Thymus (tissue), 11 donors: ENCODE results near the gene NR1H4. TPM values are rescaled to one million over a fixed set of nuclear protein-coding genes. Genes with fewer than 3 reads are reported as not detected.
"Not testable (repeated sequence)": the region's sequence is repeated elsewhere in the genome, so short reads cannot be mapped to it uniquely, and the experiment has no call there.

Experiments
- DNase-seq, 9 donors: peaks; one replicate each; pipeline ENCODE4 v3.0.0-alpha.2; 2013; ENCODE audit warnings: low spot score in 9 of 9, low read depth in 6 of 9, missing footprints in 1 of 9
- H3K27ac ChIP-seq, 2 donors: one replicate each; pipeline ENCODE4 v1.5.1; 2013; ENCODE audit warnings: control low read depth in 1 of 2, low read depth in 1 of 2, low read length in 1 of 2, mild to moderate bottlenecking in 1 of 2, moderate library complexity in 1 of 2
- H3K27me3 ChIP-seq, 2 donors: one replicate each; pipeline ENCODE4 v1.5.1; 2013; ENCODE audit warnings: low read length in 1 of 2; ENCODE audit not compliant: control insufficient read depth in 2 of 2, insufficient read depth in 1 of 2
- H3K36me3 ChIP-seq, 2 donors: one replicate each; pipeline ENCODE4 v1.5.1; 2013; ENCODE audit warnings: low read length in 1 of 2, mild to moderate bottlenecking in 1 of 2, moderate library complexity in 1 of 2; ENCODE audit not compliant: control insufficient read depth in 2 of 2, insufficient read depth in 2 of 2
- H3K4me1 ChIP-seq, 2 donors: one replicate each; pipeline ENCODE4 v1.5.1; 2013; ENCODE audit warnings: low read length in 2 of 2; ENCODE audit not compliant: control insufficient read depth in 2 of 2, insufficient read depth in 2 of 2
- H3K4me3 ChIP-seq, 2 donors: one replicate each; pipeline ENCODE4 v1.5.1; 2013; ENCODE audit warnings: low read length in 2 of 2, control low read depth in 1 of 2, mild to moderate bottlenecking in 1 of 2
- H3K9me3 ChIP-seq, 2 donors: one replicate each; pipeline ENCODE4 v1.5.1; 2013; ENCODE audit warnings: low read length in 1 of 2, mild to moderate bottlenecking in 1 of 2; ENCODE audit not compliant: control insufficient read depth in 2 of 2, insufficient read depth in 1 of 2
- WGBS: extraction: QIAGEN DNeasy Blood & Tissue Kit; methylation state at CpG from one replicate; pipeline ENCODE4 v1.1.7; 2013; 5-methylcytosine and 5-hydroxymethylcytosine counted together
- polyA plus RNA-seq: library from polyadenylated mRNA; stranded (reverse); fragments of 200-250 nt; gene quantifications from one replicate; pipeline ENCODE4 v1.2.3, GENCODE V29; 2013
- total RNA-seq: library from RNA; stranded (reverse); fragments of 120-200 nt; gene quantifications from one replicate; pipeline ENCODE4 v1.2.4, GENCODE V29; 2013
- donor health status: healthy.

The NR1H4 gene
- total and polyA plus RNA-seq, 2 donors: 0.05 to 0.23 TPM

GRCh38 chr12:100545092-100545491 lies 71.4 kb downstream of the NR1H4 start:
- Histone ChIP-seq H3K27ac (no peak overlapping the region), H3K36me3 (no peaks in the 10 kb centered on the region), H3K4me3 (no peak overlapping the region), H3K9me3 (no peaks in the 10 kb centered on the region), H3K4me1 (no peaks in the 10 kb centered on the region), H3K27me3 (no peaks in the 10 kb centered on the region)
- 92% methylated on average over 1 of the region's 1 CpG for WGBS
- no peak for DNase-seq

DNA sequence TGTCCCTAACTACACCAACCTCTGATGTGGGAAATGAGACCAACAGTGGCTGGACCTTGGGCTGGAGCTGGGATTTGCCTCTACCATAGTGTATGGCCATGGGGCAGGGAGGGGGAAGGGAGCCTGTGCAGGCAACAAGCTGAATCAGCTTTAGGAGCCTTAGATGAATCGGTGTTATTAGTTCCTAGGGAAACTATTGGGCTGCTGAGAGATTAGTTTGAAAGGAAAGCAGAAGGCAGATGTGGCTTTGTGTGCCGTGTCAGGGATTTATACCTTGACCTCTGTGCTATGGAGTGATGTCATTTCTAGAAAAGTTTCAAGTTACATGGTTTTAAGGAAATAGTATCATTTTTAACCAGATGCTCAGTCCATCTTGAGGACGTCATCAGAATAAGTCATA lies 80.3 kb downstream of the NR1H4 start:
- Histone ChIP-seq H3K36me3 (no peaks in the 10 kb centered on the region), H3K4me3 (no peak overlapping the region), H3K9me3 (no peaks in the 10 kb centered on the region), H3K4me1 (no peaks in the 10 kb centered on the region), H3K27ac (no peak overlapping the region), H3K27me3 (no peaks in the 10 kb centered on the region)
- WGBS: 86% methylated on average over 3 of the region's 3 CpGs
- DNase-seq: no peak

DNA sequence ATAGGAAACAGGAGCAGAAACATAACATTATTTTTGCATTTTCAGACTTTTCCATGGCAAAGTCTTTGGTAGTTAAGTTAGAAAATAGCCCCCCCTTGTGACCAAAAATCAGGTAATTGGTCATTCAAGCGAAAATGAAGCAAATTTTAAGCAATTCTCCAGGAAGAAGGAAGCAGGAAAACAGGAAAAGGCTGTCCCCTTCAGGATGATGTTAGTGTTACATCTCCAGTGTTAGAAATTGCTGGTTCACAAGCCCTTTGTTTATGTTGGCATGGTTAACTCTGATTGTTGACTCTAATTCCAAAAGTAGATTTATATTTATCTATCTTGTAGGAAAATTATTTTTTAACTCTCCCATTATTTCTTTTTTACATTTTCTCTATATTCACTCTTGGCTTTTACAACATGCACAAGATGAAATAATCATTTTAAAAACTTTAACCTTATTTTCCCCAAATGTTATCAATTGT lies 81.0 kb downstream of the NR1H4 start:
- Histone ChIP-seq H3K36me3 (no peaks in the 10 kb centered on the region), H3K4me1 (no peaks in the 10 kb centered on the region), H3K27me3 (no peaks in the 10 kb centered on the region), H3K4me3 (no peak overlapping the region), H3K9me3 (no peaks in the 10 kb centered on the region), H3K27ac (no peak overlapping the region)
- peak in 4 of 9 donors; percentile 11 to 38 (median 16) for DNase-seq
- WGBS: 1% methylated on average over 1 of the region's 1 CpG

- DNase-seq: no peak
- WGBS: 90% methylated on average over 2 of the region's 2 CpGs
- Histone ChIP-seq H3K27ac (no peak overlapping the region), H3K9me3 (no peaks in the 10 kb centered on the region), H3K36me3 (no peaks in the 10 kb centered on the region), H3K4me1 (no peaks in the 10 kb centered on the region), H3K4me3 (no peak overlapping the region), H3K27me3 (no peaks in the 10 kb centered on the region)
Measured at GRCh38 chr12:100555722-100556121, 82.1 kb downstream of the NR1H4 start.

GRCh38 chr12:100557357-100557756 lies 83.7 kb downstream of the NR1H4 start:
- H3K36me3 ChIP-seq: no peaks in the 10 kb centered on the region
- DNase-seq: no peak
- over 99% methylated on average over 2 of the region's 2 CpGs for WGBS
- H3K27ac ChIP-seq: no peak overlapping the region
- no peaks in the 10 kb centered on the region for H3K27me3 ChIP-seq
- no peaks in the 10 kb centered on the region for H3K4me1 ChIP-seq
- H3K9me3 ChIP-seq: no peaks in the 10 kb centered on the region
- no peak overlapping the region for H3K4me3 ChIP-seq

- DNase-seq, H3K27ac ChIP-seq, H3K36me3 ChIP-seq, H3K9me3 ChIP-seq, H3K4me1 ChIP-seq, H3K27me3 ChIP-seq, H3K4me3 ChIP-seq: not testable (repeated sequence)
- WGBS: 98% methylated on average over 21 of the region's 21 CpGs
Measured at GRCh38 chr12:100559261-100559660, 85.6 kb downstream of the NR1H4 start.

DNA sequence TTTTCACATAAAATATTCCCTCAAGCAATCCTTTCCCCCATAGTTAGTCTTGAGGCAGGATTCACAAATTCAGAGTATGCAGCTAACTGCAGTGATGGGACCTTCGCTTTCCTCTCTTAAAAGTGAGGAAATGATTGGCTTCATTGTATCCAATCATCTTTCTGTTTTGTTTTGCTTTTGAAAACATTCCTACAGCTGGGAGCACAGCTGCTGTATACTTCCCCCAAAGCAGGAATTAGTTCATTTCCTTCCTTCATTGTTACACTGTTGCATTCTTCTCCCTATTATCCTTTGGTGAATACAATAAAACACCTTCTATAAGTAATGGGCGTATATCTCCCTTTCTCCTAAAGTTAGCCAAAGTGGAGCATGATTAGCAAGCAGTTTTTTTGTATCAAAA lies 90.4 kb downstream of the NR1H4 start:
- Histone ChIP-seq H3K27ac (no peak overlapping the region), H3K4me1 (no peaks in the 10 kb centered on the region), H3K36me3 (no peaks in the 10 kb centered on the region), H3K4me3 (no peak overlapping the region), H3K9me3 (no peaks in the 10 kb centered on the region), H3K27me3 (no peaks in the 10 kb centered on the region)
- DNase-seq: no peak
- 63% methylated on average over 2 of the region's 2 CpGs for WGBS

DNA sequence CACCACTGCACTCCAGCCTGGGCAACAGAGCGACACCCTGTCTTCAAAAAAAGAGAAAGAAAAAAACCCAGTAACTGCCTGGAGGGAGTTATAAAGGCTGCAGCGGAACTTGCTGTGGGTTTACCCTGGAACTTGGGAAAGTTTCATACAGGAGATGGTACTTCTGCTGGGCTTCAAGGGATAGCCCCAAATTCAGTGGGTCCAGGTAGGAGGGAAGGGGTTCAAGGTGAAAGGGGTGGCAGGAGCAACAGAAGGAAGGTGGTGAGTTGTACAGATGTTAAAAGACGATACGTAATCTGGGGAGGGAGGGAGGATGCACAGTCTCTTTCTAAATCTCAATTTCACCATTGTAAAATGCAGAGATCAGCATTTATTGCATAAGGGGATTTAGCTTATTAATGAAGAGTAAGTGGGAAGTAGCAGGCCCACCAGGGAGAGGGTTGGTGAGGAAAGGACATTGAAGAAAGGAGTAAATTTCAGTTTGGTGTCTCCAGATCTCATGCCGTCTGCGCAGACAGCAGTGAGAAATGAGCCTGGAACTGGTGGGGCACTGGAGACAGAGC lies 91.3 kb downstream of the NR1H4 start:
- Histone ChIP-seq H3K27me3 (no peaks in the 10 kb centered on the region), H3K9me3 (no peaks in the 10 kb centered on the region), H3K27ac (no peak overlapping the region), H3K4me3 (no peak overlapping the region), H3K36me3 (no peaks in the 10 kb centered on the region), H3K4me1 (no peaks in the 10 kb centered on the region)
- WGBS: 89% methylated on average over 6 of the region's 6 CpGs
- DNase-seq: no peak

GRCh38 chr12:100565987-100566545 lies 92.4 kb downstream of the NR1H4 start:
- no peaks in the 10 kb centered on the region for H3K36me3 ChIP-seq
- H3K4me3 ChIP-seq: no peak overlapping the region
- H3K4me1 ChIP-seq: no peaks in the 10 kb centered on the region
- no peak for DNase-seq
- no peaks in the 10 kb centered on the region for H3K27me3 ChIP-seq
- no peaks in the 10 kb centered on the region for H3K9me3 ChIP-seq
- no peak overlapping the region for H3K27ac ChIP-seq
- WGBS: 91% methylated on average over 3 of the region's 3 CpGs
